PFSK-1 (cell line): ENCODE measurements around the gene KANK4.

Experiments used
- POLR2AphosphoS5 ChIP-seq: IDR thresholded peaks from 2 replicates; pipeline ENCODE4 v1.6.1; 2012; ENCODE audit warnings: low read depth, mild to moderate bottlenecking, control low read depth, low read length, moderate library complexity
- REST ChIP-seq, 2 experiments: IDR thresholded peaks; 2 replicates each; pipeline versions ENCODE4 v1.6.1 to v1.8.0; 2011 to 2012; ENCODE audit warnings: low read depth in 2 of 2, low read length in 2 of 2, control low read depth in 1 of 2, inconsistent platforms in 1 of 2, mild to moderate bottlenecking in 1 of 2, moderate library complexity in 1 of 2; ENCODE audit not compliant: insufficient read depth in 1 of 2
- SIN3A ChIP-seq: IDR thresholded peaks from 2 replicates; pipeline ENCODE4 v1.6.1; 2012; ENCODE audit warnings: mild to moderate bottlenecking, low read length, moderate library complexity, borderline replicate concordance; ENCODE audit not compliant: insufficient read depth
- TAF1 ChIP-seq: IDR thresholded peaks from 2 replicates; pipeline ENCODE4 v1.6.1; 2012; ENCODE audit warnings: low read length, control low read depth, borderline replicate concordance; ENCODE audit not compliant: insufficient read depth

- TF ChIP-seq SIN3A (no peak), POLR2AphosphoS5 (no peak), REST (IDR thresholded peaks at IDR 0.05; ENCODE audit: insufficient read depth in 1 of 2, low read depth in 2 of 2, low read length in 2 of 2) (no peak), TAF1 (no peak)
These were observed 6.4 kb upstream of the KANK4 start for GRCh38 chr1:62325681-62326080.
